Activated CD8-positive, alpha-beta memory T cell treated with anti-CD3 and anti-CD28 coated beads for 1 hour (primary cell): ENCODE results near the gene MTA3.

Experiments used
- DNase-seq, 2 donors: peaks; one replicate each; pipeline ENCODE4 v3.0.0-alpha.2; 2020; ENCODE audit warnings: low read depth in 1 of 2; ENCODE audit errors: extremely low read depth in 1 of 2

The MTA3 gene

GRCh38 chr2:42757981-42758740 lies 189.7 kb downstream of the MTA3 start:
- DNase-seq = no peak

GRCh38 chr2:42758751-42759150 lies 190.3 kb downstream of the MTA3 start:
- no peak for DNase-seq

- no peak for DNase-seq
Observed at GRCh38 chr2:42761554-42761953, 193.1 kb downstream of the MTA3 start.

- no peak for DNase-seq
Observed at GRCh38 chr2:42762155-42762554, 193.7 kb downstream of the MTA3 start.

- DNase-seq = no peak
Observed at GRCh38 chr2:42762823-42763804, 194.7 kb downstream of the MTA3 start.

- no peak for DNase-seq
Observed at GRCh38 chr2:42764096-42764495, 195.7 kb downstream of the MTA3 start, which contains the start of gene OXER1. OXER1 (minus strand) TSS chr2:42764135; CDS start chr2:42764062, 73 bp downstream.

- no peak for DNase-seq
Observed at GRCh38 chr2:42764901-42765300, 196.5 kb downstream of the MTA3 start.

GRCh38 chr2:42765686-42766085 lies 197.3 kb downstream of the MTA3 start:
- DNase-seq = no peak

- no peak for DNase-seq
Observed at GRCh38 chr2:42767080-42767898, 198.9 kb downstream of the MTA3 start.

- no peak for DNase-seq
Observed at GRCh38 chr2:42767899-42768705, 199.7 kb downstream of the MTA3 start.

GRCh38 chr2:42768706-42769256 lies 200.3 kb downstream of the MTA3 start:
- no peak for DNase-seq

GRCh38 chr2:42769583-42770287 lies 201.3 kb downstream of the MTA3 start:
- DNase-seq = no peak

GRCh38 chr2:42770288-42771131 lies 202.1 kb downstream of the MTA3 start:
- no peak for DNase-seq

GRCh38 chr2:42771546-42772153 lies 203.2 kb downstream of the MTA3 start:
- no peak for DNase-seq

- DNase-seq = no peak
Observed at GRCh38 chr2:42775186-42775585, 206.8 kb downstream of the MTA3 start.

- no peak for DNase-seq
Observed at GRCh38 chr2:42775810-42776209, 207.4 kb downstream of the MTA3 start.

GRCh38 chr2:42777883-42778805 lies 209.7 kb downstream of the MTA3 start:
- no peak for DNase-seq
